GM12873 (cell line): ENCODE results near the gene CALY.

ENCODE experiments used
- TF ChIP-seq, protein P1 (sequence below): IDR thresholded peaks from 2 replicates; pipeline ENCODE4 v1.5.1; 2012; ENCODE audit warnings: low read depth, mild to moderate bottlenecking, moderate library complexity, low read length, control low read depth; ENCODE audit not compliant: insufficient read depth; ENCODE audit errors: missing control alignments

The CALY gene

DNA sequence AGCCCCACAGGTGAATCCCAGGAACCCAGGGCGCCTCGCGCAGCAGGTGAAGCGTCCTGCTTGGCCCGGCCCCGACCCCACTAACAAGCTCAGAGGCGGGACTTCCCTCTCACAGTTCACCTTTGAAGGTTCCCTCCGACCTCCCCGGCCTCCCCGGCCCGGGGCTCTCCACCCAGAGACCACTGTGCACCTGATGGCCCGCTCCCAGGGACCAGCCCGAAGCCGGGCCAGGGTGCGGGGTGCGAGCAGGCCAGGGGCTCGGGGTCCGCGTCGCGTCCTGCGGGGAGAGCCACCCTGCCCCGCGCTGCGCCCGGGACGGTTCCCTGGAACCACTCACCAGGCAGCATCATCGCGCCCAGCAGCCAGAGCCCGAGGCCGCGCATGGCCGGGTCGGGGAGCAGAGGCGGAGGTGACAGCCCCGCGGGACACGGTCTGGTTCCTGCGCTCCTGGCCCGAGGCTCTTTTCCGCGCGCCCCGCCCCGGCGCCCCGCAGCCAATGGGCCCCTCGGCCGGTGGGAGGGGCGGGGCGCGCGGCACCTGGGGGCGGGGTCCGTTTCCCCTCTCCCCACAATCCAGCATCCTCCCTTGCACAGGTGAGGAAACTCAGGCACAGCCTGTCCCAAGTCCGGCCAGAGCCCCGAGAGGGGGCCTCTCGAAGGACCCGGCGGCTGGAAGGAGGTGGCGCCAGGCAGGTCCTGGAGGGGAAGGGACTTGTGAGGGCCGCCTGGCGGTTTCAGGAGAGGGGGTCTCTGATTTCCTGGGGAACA, 60.1 kb downstream of the CALY start, which contains the start of gene ADAM8:
Gene ADAM8 (minus strand): TSS at position 434 of the 767 bp plus-strand sequence. CDS start 51 bp downstream, at position 383.
- TF ChIP-seq, protein P1, sequence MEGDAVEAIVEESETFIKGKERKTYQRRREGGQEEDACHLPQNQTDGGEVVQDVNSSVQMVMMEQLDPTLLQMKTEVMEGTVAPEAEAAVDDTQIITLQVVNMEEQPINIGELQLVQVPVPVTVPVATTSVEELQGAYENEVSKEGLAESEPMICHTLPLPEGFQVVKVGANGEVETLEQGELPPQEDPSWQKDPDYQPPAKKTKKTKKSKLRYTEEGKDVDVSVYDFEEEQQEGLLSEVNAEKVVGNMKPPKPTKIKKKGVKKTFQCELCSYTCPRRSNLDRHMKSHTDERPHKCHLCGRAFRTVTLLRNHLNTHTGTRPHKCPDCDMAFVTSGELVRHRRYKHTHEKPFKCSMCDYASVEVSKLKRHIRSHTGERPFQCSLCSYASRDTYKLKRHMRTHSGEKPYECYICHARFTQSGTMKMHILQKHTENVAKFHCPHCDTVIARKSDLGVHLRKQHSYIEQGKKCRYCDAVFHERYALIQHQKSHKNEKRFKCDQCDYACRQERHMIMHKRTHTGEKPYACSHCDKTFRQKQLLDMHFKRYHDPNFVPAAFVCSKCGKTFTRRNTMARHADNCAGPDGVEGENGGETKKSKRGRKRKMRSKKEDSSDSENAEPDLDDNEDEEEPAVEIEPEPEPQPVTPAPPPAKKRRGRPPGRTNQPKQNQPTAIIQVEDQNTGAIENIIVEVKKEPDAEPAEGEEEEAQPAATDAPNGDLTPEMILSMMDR, result no peak

DNA sequence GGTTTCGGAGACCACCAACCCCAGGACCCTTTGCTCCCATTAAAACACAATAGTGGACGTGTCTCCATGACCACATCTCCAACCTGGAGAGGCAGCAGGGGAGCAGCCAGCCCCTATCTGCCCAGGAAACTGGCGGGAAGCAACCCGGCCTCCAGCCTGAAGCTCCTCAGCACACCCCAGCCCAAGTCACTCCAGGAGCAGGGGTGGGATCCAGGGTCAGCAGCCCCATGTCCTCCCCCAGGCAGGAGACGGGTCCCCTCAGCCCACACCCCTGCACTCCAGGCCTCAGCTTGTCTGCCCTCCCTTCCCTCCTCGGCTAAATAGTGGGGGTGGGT, 60.6 kb downstream of the CALY start:
- TF ChIP-seq, protein P1, result no peak

DNA sequence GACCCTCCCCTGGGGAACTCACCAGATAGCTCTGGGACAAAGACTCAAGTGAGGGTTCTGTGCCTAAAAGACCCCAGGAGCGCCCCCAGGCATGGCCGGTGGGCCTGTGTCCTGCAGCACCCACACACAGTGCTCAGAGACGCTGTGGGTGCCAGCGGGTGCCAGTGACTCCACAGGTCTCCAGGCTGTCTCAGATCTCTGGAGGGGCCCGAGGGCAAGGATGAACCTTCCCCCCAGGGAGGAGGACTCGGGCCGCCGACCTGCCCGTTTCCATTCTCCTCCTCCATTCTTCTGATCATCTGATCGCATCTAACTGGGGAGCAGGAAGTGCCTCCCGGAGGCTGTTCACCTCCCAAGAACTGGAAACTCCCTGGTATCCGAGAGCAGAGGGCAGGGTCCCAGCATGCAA, 61.0 kb downstream of the CALY start:
- TF ChIP-seq, protein P1, result peak; percentile 69

DNA sequence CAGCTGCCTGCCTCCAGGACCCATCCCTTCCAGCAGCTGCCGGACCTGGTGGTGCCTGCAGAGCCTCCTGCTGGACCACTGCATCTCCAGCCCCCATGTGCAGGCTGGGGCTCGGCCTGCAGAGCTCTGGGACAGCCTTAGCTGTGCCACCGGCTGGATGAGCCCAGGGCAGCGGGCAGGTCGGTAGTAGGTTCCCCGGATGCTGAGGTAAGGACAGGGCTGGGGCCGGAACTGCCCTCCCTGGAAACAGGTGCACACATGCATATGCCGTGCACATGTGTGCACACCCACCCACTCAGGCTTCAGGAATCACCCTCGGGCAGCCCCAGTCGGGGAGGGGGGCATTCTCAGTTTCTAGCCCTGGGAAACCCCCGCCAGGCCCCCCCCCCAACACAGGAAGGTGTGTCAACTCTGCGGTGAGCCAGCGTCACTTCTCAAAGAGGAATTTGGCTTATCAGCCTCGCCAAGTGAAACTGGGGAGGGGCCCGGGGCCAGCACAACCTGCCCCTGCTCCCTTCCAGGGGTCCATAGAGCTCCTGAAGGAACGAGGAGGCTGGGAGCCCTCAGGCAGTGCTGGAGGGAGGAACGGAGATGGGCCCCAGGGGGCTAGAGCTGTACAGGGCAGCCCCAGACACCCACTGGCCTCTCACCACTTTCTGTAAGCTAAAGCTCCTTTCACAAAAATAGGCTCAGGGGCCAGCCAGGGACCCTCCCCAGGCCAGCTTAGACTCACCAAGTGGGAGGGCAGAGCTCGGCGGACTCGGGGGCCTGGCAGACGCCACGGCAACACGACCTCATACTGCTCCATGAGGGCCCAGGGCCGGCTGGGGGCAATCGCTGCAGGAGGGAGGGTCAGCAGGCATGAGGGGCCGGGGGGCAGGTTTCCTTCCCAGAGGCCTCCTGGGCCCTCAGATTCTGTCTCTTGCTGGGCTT, 61.7 kb downstream of the CALY start:
- TF ChIP-seq, protein P1, result no peak
